Prostate gland (tissue), 2 donors: Measurements from ENCODE around the gene CSPG4.
"Not testable (repeated sequence)": the region's sequence is repeated elsewhere in the genome, so short reads cannot be mapped to it uniquely, and the experiment has no call there.

Experiments used
- POLR2A ChIP-seq: fragments of 450-650 bp; IDR thresholded peaks from one replicate; pipeline ENCODE4 v1.6.1; 2016; ENCODE audit warnings: antibody characterized with exemption, mild to moderate bottlenecking
- POLR2AphosphoS5 ChIP-seq: sonication (generic); formaldehyde crosslinking; IDR thresholded peaks from one replicate; pipeline ENCODE4 v1.6.1; 2017; ENCODE audit warnings: antibody characterized with exemption
- TF ChIP-seq, protein P1 (sequence below), 4 experiments: fragments of 200-600 bp in 2 of 4; fragments of 450-650 bp in 2 of 4; sonication (generic) in 2 of 4; IDR thresholded peaks; 1 replicate in 3 of 4; 2 replicates in 1 of 4; pipeline ENCODE4 v1.5.1; 2016 to 2019; ENCODE audit warnings: antibody characterized with exemption in 4 of 4, mild to moderate bottlenecking in 2 of 4, moderate library complexity in 2 of 4

DNA sequence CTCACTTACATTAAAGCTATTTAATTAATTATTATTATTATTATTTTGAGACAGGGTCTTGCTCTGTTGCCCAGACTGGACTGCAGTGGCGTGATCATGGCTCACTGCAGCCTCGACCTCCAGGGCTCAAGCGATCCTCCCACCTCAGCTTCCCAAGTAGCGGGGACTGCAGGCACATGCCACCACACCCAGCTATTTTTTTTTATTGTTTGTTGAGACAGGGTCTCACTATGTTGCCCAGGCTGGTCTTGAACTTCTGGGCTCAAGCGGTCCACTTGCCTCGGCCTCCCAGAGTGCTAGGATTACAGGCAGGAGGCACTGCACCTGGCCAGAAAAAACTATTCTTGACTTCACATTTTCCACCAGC is 34.3 kb downstream of the CSPG4 start:
- TF ChIP-seq, protein P1, sequence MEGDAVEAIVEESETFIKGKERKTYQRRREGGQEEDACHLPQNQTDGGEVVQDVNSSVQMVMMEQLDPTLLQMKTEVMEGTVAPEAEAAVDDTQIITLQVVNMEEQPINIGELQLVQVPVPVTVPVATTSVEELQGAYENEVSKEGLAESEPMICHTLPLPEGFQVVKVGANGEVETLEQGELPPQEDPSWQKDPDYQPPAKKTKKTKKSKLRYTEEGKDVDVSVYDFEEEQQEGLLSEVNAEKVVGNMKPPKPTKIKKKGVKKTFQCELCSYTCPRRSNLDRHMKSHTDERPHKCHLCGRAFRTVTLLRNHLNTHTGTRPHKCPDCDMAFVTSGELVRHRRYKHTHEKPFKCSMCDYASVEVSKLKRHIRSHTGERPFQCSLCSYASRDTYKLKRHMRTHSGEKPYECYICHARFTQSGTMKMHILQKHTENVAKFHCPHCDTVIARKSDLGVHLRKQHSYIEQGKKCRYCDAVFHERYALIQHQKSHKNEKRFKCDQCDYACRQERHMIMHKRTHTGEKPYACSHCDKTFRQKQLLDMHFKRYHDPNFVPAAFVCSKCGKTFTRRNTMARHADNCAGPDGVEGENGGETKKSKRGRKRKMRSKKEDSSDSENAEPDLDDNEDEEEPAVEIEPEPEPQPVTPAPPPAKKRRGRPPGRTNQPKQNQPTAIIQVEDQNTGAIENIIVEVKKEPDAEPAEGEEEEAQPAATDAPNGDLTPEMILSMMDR (IDR thresholded peaks at IDR 0.05), result not testable (repeated sequence)
- not testable (repeated sequence) for TF ChIP-seq POLR2A, POLR2AphosphoS5
